Muscle layer of colon (tissue), 2 donors: ENCODE measurements around the gene EEPD1.

Experiments
- H3K27ac ChIP-seq: one replicate; pipeline ENCODE4 v1.7.0; 2013; ENCODE audit warnings: low read depth, mild to moderate bottlenecking, low read length, moderate library complexity
- H3K27me3 ChIP-seq, 2 donors: one replicate each; pipeline ENCODE4 v1.7.0; 2013; ENCODE audit warnings: low read length in 2 of 2, mild to moderate bottlenecking in 2 of 2; ENCODE audit not compliant: insufficient read depth in 2 of 2, control insufficient read depth in 1 of 2
- H3K36me3 ChIP-seq: one replicate; pipeline ENCODE4 v1.7.0; 2013; ENCODE audit warnings: mild to moderate bottlenecking, low read length; ENCODE audit not compliant: insufficient read depth
- H3K4me1 ChIP-seq: one replicate; pipeline ENCODE4 v1.7.0; 2013; ENCODE audit warnings: mild to moderate bottlenecking, low read length; ENCODE audit not compliant: insufficient read depth
- H3K4me3 ChIP-seq, 2 donors: one replicate each; pipeline ENCODE4 v1.7.0; 2013; ENCODE audit warnings: low read length in 2 of 2, low read depth in 1 of 2, mild to moderate bottlenecking in 1 of 2, moderate library complexity in 1 of 2
- H3K9ac ChIP-seq: one replicate; pipeline ENCODE4 v1.7.0; 2013; ENCODE audit warnings: low read length
- H3K9me3 ChIP-seq: one replicate; pipeline ENCODE4 v1.7.0; 2013; ENCODE audit warnings: mild to moderate bottlenecking, low read length
- donor health status: abdominal sarcoma.
- donor health status: Adenocarcinoma of cecum.

EEPD1 gene

DNA sequence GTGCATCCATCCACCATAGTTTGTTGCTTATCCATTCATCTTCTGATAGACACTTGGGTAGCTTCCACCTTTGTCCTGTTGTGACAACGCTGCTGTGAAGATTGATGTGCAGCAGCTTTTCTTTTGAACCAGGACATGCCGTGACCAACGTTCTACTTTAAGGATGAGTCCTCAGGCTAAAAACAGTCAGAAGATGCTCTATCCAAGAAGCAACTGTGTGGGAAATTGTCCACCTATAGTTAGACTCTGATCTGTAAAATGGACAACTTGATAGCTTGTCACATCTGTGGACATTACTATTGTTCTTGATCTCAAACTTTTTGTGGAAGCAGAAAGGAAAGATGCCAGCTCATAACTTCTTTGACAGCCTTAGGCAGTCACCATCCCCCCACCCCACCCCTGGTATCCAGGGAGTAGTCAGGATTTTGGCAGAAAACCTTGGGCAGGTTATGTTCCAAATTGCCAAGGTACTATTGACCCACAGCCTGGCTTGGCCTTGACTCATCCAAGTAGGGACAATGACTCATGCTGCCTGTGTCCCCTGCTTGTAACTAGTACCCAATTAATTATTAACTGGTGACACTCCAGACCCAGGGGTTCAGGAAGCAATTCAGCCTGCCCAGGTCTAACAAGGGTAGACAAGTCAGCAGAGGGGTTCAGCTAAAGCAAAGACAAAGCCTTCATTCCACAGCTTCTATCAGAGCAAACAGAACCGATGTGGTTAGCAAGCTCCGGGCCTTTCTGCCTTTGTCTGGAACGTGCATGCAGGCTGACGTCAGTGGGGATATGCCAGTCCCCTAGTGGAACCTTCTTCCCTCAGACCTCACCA, 137.0 kb downstream of the EEPD1 start:
- H3K36me3 ChIP-seq = peaks cover 12% of the 10 kb centered on the region
- H3K9ac ChIP-seq = no peak overlapping the region
- no peak overlapping the region for H3K4me3 ChIP-seq
- no peaks in the 10 kb centered on the region for H3K27me3 ChIP-seq
- no peak overlapping the region for H3K27ac ChIP-seq
- no peaks in the 10 kb centered on the region for H3K9me3 ChIP-seq
- H3K4me1 ChIP-seq = peaks cover 12% of the 10 kb centered on the region

- Histone ChIP-seq H3K4me3 (peak overlapping the region; percentile 31 to 47), H3K36me3 (peaks cover 12% of the 10 kb centered on the region), H3K27ac (peak overlapping the region; percentile 70), H3K27me3 (no peaks in the 10 kb centered on the region), H3K4me1 (peaks cover 12% of the 10 kb centered on the region), H3K9me3 (no peaks in the 10 kb centered on the region), H3K9ac (peak overlapping the region; percentile 12)
Measured at GRCh38 chr7:36291387-36292316, 138.6 kb downstream of the EEPD1 start.

DNA sequence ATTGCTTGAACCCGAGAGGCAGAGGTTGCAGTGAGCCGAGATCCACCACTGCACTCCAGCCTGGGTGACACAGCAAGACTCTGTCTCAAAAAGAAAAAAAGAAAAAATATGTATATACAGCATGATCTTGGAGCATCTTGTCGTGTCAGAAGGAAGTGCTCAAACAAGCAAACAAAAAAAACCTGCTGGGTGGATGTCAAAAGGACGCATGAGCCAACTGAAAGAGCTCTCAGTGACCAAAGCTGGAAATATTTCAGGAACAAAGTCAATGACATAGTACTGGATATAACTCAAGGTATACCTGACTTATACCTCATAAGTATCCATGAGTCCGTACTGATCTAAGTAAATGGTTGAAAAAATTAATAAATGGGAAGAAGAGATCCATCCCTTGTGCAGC, 142.0 kb downstream of the EEPD1 start:
- Histone ChIP-seq H3K27ac (no peak overlapping the region), H3K4me3 (no peak overlapping the region), H3K27me3 (no peaks in the 10 kb centered on the region), H3K36me3 (peaks cover 11% of the 10 kb centered on the region), H3K9me3 (no peaks in the 10 kb centered on the region), H3K4me1 (peaks cover 12% of the 10 kb centered on the region), H3K9ac (no peak overlapping the region)

GRCh38 chr7:36296284-36296683, 143.2 kb downstream of the EEPD1 start:
- peaks cover 12% of the 10 kb centered on the region for H3K4me1 ChIP-seq
- no peaks in the 10 kb centered on the region for H3K27me3 ChIP-seq
- H3K9ac ChIP-seq = no peak overlapping the region
- H3K9me3 ChIP-seq = no peaks in the 10 kb centered on the region
- no peak overlapping the region for H3K27ac ChIP-seq
- H3K36me3 ChIP-seq = peaks cover 8% of the 10 kb centered on the region
- H3K4me3 ChIP-seq = no peak overlapping the region

DNA sequence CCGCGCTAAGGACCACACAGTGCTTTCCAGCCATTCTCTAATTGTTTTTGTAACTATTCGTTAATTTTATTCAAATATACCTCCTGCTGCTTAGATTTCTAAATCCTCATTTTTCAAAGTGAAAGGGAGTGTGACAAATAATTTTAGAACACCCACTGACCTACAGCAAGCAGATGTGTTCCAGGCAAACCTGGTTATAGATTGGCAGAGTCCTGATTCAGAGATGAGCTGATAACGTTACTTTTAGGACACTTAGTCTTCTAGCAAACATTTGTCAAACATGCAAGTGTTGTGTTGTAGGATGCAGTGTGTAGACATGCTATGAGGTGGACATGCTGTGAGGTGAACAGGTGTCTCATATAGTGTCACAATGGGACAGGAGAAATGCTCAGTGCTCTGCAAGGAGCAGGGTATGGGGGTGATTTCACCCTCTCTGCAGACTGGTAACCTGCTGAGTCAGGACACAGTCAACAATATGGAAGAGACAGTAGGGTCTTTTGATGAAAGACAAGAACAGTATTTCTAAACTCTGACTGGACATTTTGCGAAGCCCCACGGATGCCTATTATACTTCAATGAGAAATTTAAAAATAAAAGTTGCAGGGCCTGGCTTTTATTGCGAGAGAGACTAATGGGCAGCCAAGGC, 144.4 kb downstream of the EEPD1 start:
- Histone ChIP-seq H3K4me3 (no peak overlapping the region), H3K27ac (no peak overlapping the region), H3K27me3 (no peaks in the 10 kb centered on the region), H3K9ac (no peak overlapping the region), H3K9me3 (no peaks in the 10 kb centered on the region), H3K36me3 (peaks cover 8% of the 10 kb centered on the region), H3K4me1 (peaks cover 3% of the 10 kb centered on the region)

DNA sequence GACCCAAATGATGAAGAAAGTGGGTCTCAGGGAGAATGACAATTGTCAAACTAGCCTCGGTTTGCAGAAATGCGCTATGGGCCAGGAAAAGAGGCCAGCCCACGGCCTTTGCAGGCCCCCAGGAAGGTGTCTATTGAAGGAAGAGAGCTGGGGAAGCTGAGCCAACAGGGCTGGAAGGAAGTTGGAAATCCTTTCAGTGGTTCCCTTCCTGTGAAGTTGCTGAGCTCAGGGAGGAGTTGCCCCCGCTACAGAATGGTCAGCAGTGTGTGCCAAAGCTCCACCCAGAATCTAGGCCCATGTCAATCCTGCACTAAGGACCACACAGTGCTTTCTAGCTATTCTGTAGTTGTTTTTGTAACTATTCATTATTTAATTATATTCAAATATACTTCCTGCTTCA, 145.1 kb downstream of the EEPD1 start:
- H3K4me3 ChIP-seq = no peak overlapping the region
- H3K36me3 ChIP-seq = peaks cover 8% of the 10 kb centered on the region
- H3K9me3 ChIP-seq = no peaks in the 10 kb centered on the region
- no peaks in the 10 kb centered on the region for H3K27me3 ChIP-seq
- H3K4me1 ChIP-seq = peaks cover 6% of the 10 kb centered on the region
- H3K27ac ChIP-seq = no peak overlapping the region
- no peak overlapping the region for H3K9ac ChIP-seq

- Histone ChIP-seq H3K9me3 (no peaks in the 10 kb centered on the region), H3K27me3 (no peaks in the 10 kb centered on the region), H3K27ac (no peak overlapping the region), H3K9ac (no peak overlapping the region), H3K36me3 (peaks cover 8% of the 10 kb centered on the region), H3K4me3 (no peak overlapping the region), H3K4me1 (peaks cover 18% of the 10 kb centered on the region)
Measured at GRCh38 chr7:36299223-36299774, 146.2 kb downstream of the EEPD1 start.

DNA sequence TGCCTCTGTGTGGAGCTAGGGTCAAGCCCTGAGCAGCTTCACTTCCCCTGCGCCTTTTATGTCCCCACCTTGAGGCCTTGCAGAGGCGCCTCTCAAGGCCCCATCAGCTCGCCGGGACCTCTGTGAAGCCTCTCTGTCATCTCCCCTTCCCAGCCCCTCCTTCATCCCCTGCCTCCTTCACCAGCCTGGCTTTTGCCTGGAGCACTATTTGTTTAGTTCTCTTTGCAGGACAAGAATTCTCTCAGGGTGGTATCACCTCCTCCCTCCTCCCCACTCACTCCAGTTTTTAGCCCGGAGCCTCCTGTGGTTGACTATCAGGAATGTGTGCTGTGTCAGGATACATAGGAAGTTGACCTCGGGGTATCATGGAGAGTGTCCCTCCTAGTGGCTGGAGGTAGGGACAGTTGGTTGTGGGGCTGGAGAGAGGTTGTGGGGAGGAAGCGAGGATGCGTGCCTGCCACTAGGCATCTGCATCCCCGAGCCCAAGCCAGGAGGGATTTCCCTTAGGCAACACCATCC, 146.8 kb downstream of the EEPD1 start:
- H3K4me1 ChIP-seq = peaks cover 22% of the 10 kb centered on the region
- H3K36me3 ChIP-seq = peaks cover 8% of the 10 kb centered on the region
- H3K9ac ChIP-seq = no peak overlapping the region
- H3K4me3 ChIP-seq = no peak overlapping the region
- no peaks in the 10 kb centered on the region for H3K27me3 ChIP-seq
- no peaks in the 10 kb centered on the region for H3K9me3 ChIP-seq
- no peak overlapping the region for H3K27ac ChIP-seq

DNA sequence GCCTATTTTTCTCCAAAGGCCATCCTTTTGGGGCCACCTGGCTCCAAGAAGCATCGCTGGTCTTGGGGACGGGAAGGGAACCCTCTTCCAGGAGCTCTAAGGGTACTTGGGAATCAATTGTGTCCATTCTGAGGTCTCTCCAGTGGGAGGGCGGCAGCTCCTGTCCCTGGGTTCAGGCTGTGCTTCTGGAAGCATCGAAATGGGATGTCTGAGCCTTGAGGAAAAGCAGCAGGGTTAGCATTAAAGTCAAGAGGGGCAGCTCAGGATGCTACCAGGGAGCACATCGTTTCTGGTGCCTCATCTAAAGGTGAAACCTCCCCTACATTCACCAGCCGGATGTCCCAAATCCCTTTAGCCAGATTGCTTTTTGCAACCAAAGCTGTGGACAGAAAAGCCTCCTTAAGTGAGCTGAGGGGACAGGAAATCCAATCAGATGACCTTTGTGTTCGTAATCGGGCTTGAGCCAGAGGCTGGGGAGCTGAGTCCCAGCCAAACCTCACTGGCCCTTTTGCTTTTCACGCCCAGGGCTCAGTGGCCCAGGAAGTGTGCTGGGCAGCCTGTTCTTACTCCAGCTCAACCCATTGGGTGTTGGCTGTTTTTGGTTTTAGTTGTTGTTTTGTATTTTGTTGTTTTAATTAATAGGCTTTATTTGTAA, 147.8 kb downstream of the EEPD1 start:
- H3K27ac ChIP-seq = no peak overlapping the region
- H3K27me3 ChIP-seq = no peaks in the 10 kb centered on the region
- H3K9me3 ChIP-seq = no peaks in the 10 kb centered on the region
- H3K9ac ChIP-seq = no peak overlapping the region
- H3K4me3 ChIP-seq = no peak overlapping the region
- peaks cover 22% of the 10 kb centered on the region for H3K4me1 ChIP-seq
- H3K36me3 ChIP-seq = peaks cover 8% of the 10 kb centered on the region

DNA sequence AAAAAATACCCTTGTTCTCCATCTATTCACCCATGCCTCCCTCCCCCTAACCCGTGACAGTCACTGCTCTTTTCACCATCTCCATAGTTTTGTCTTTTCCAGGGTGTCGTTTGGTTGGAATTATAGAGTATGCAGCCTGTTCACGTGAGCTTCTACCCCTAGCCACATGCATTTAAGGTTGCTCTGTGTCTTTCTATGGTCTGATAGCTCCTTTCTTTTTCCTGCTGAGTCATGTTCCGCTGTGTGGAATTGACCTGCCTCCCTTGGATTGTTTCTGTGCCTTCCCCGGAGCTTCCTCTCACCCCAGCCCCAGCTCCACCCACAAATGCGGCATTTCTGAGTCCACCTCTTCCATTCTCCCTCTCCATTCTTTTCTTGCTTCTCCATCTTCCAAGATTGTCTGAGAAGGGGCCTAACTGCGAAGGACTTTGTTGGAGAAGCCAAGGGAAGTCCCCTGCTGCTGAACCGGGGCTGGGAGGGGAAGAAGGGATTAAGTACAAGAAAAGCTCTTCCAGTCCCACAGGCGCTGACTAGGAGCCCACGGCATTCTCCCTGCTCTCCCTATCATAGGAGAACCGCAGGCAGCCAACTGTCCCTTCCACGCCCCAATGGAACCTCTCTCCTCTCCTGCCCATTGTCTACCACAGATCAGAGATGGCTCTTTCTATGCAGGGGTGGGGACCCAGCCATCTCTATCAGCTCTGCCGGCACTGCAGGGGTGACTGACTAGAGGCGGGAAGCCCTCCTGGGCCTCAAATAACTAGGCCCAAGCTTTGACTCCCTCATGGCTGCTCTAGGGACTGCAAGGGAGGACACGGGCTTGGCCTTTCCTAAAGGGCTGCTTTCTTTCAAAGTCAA, 149.1 kb downstream of the EEPD1 start:
- no peaks in the 10 kb centered on the region for H3K27me3 ChIP-seq
- no peak overlapping the region for H3K27ac ChIP-seq
- peaks cover 25% of the 10 kb centered on the region for H3K4me1 ChIP-seq
- H3K9ac ChIP-seq = no peak overlapping the region
- no peak overlapping the region for H3K4me3 ChIP-seq
- no peaks in the 10 kb centered on the region for H3K9me3 ChIP-seq
- peaks cover 4% of the 10 kb centered on the region for H3K36me3 ChIP-seq
